Endodermal cell (in vitro differentiated cells): ENCODE data around the gene CHMP4B. TPM values are rescaled to one million over a fixed set of nuclear protein-coding genes. Genes with fewer than 3 reads are reported as not detected.
A peak's percentile ranks its signal among the peaks of the same experiment; 100 is the strongest.

ENCODE experiments used
- DNase-seq: peaks from one replicate; pipeline ENCODE4 v3.0.0-alpha.2; 2017
- H3K27ac ChIP-seq: 2 replicates; pipeline ENCODE4 v1.5.1; 2013; ENCODE audit warnings: mild to moderate bottlenecking, low read depth, low read length, moderate library complexity
- H3K27me3 ChIP-seq: 2 replicates; pipeline ENCODE4 v1.6.1; 2013; ENCODE audit warnings: mild to moderate bottlenecking, low read length, moderate library complexity; ENCODE audit not compliant: insufficient read depth, control insufficient read depth, poor library complexity, severe bottlenecking
- H3K36me3 ChIP-seq: 2 replicates; pipeline ENCODE4 v1.7.0; 2013; ENCODE audit warnings: mild to moderate bottlenecking, low read length, moderate library complexity; ENCODE audit not compliant: control insufficient read depth, insufficient read depth
- H3K4me1 ChIP-seq: one replicate; pipeline ENCODE4 v1.7.0; 2013; ENCODE audit warnings: low read length; ENCODE audit not compliant: control insufficient read depth, insufficient read depth
- H3K4me3 ChIP-seq: 2 replicates; pipeline ENCODE4 v1.5.1; 2013; ENCODE audit warnings: mild to moderate bottlenecking, low read length, moderate library complexity
- H3K9ac ChIP-seq: 2 replicates; pipeline ENCODE4 v1.6.1; 2013; ENCODE audit warnings: mild to moderate bottlenecking, low read length, moderate library complexity; ENCODE audit not compliant: poor library complexity, severe bottlenecking; ENCODE audit errors: extremely low read depth
- H3K9me3 ChIP-seq: 2 replicates; pipeline ENCODE4 v1.6.1; 2013; ENCODE audit warnings: mild to moderate bottlenecking, low read length, moderate library complexity; ENCODE audit not compliant: control insufficient read depth
- H3K27ac Mint-ChIP-seq: 2 replicates; pipeline ENCODE4 v1.8.0; 2020; ENCODE audit warnings: mixed read lengths
- H3K27me3 Mint-ChIP-seq: 2 replicates; pipeline ENCODE4 v1.8.0; 2021; ENCODE audit warnings: mild to moderate bottlenecking, mixed read lengths; ENCODE audit not compliant: insufficient read depth
- H3K36me3 Mint-ChIP-seq: 2 replicates; pipeline ENCODE4 v1.8.0; 2020; ENCODE audit warnings: low read depth, mixed read lengths
- H3K4me1 Mint-ChIP-seq: 2 replicates; pipeline ENCODE4 v1.8.0; 2020; ENCODE audit warnings: mixed read lengths
- H3K4me3 Mint-ChIP-seq: 2 replicates; pipeline ENCODE4 v1.8.0; 2020; ENCODE audit warnings: mild to moderate bottlenecking, moderate library complexity, mixed read lengths
- H3K9me3 Mint-ChIP-seq: 2 replicates; pipeline ENCODE4 v1.8.0; 2020; ENCODE audit warnings: mild to moderate bottlenecking, mixed read lengths
- WGBS, 2 experiments: methylation state at CpG; one replicate each; pipeline versions ENCODE4 v1.1.5 to v1.1.7; 2013; ENCODE audit warnings: missing lambda C conversion rate in 2 of 2, mixed read lengths in 1 of 2; ENCODE audit not compliant: insufficient coverage in 1 of 2, insufficient read length in 1 of 2; 5-methylcytosine and 5-hydroxymethylcytosine counted together
- total RNA-seq, 2 donors: library from RNA; stranded (reverse); fragmentation: NEBNext Ultra II Directional in 1 of 2; extraction: Animal tissue kit (Norgen Biotek cat#: 25700) in 1 of 2; gene quantifications; 2 replicates in 1 of 2; 3 replicates in 1 of 2; pipeline ENCODE4 v1.2.1, GENCODE V29; 2021
- TF ChIP-seq, protein P1 (sequence below): fragments of 200-600 bp; sonication (generic); conservative IDR thresholded peaks from 2 replicates; pipeline ENCODE4 v1.5.0; 2021; ENCODE audit warnings: antibody characterized with exemption, mild to moderate bottlenecking

CHMP4B gene
- total RNA-seq, 2 donors from 2014 or later: 81.5 to 116 TPM

- H3K4me1 ChIP-seq: no peaks in the 10 kb centered on the region
- peaks cover 9% of the 10 kb centered on the region for H3K27me3 ChIP-seq
- no peaks in the 10 kb centered on the region for H3K9me3 ChIP-seq
- DNase-seq: no peak
- no peak overlapping the region for H3K4me3 ChIP-seq
- Mint-ChIP-seq H3K9me3 (no peaks in the 10 kb centered on the region), H3K4me1 (no peaks in the 10 kb centered on the region), H3K36me3 (no peaks in the 10 kb centered on the region), H3K27me3 (peaks cover 17% of the 10 kb centered on the region), H3K4me3 (no peak overlapping the region), H3K27ac (no peak overlapping the region)
- no peak overlapping the region for H3K9ac ChIP-seq
- no peak overlapping the region for H3K27ac ChIP-seq
- no peaks in the 10 kb centered on the region for H3K36me3 ChIP-seq
- WGBS, 2 experiments: 83 to 100% methylated on average over 2 to 4 of the region's 4 CpGs
- TF ChIP-seq, protein P1, sequence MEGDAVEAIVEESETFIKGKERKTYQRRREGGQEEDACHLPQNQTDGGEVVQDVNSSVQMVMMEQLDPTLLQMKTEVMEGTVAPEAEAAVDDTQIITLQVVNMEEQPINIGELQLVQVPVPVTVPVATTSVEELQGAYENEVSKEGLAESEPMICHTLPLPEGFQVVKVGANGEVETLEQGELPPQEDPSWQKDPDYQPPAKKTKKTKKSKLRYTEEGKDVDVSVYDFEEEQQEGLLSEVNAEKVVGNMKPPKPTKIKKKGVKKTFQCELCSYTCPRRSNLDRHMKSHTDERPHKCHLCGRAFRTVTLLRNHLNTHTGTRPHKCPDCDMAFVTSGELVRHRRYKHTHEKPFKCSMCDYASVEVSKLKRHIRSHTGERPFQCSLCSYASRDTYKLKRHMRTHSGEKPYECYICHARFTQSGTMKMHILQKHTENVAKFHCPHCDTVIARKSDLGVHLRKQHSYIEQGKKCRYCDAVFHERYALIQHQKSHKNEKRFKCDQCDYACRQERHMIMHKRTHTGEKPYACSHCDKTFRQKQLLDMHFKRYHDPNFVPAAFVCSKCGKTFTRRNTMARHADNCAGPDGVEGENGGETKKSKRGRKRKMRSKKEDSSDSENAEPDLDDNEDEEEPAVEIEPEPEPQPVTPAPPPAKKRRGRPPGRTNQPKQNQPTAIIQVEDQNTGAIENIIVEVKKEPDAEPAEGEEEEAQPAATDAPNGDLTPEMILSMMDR: no peak
Measured at GRCh38 chr20:33896509-33896908, 85.4 kb downstream of the CHMP4B start.

- no peaks in the 10 kb centered on the region for H3K4me1 ChIP-seq
- no peaks in the 10 kb centered on the region for H3K9me3 Mint-ChIP-seq
- H3K27me3 Mint-ChIP-seq: peaks cover 16% of the 10 kb centered on the region
- no peak overlapping the region for H3K9ac ChIP-seq
- TF ChIP-seq, protein P1: peak; percentile 85
- H3K36me3 Mint-ChIP-seq: no peaks in the 10 kb centered on the region
- no peaks in the 10 kb centered on the region for H3K36me3 ChIP-seq
- H3K4me3 ChIP-seq: no peak overlapping the region
- no peak overlapping the region for H3K27ac ChIP-seq
- H3K9me3 ChIP-seq: no peaks in the 10 kb centered on the region
- H3K27me3 ChIP-seq: peaks cover 9% of the 10 kb centered on the region
- no peak overlapping the region for H3K4me3 Mint-ChIP-seq
- H3K27ac Mint-ChIP-seq: no peak overlapping the region
- peak; percentile 68 for DNase-seq
- WGBS, 2 experiments: 81 to 86% methylated on average over 8 of the region's 8 CpGs
- H3K4me1 Mint-ChIP-seq: no peaks in the 10 kb centered on the region
Measured at GRCh38 chr20:33897313-33897912, 86.3 kb downstream of the CHMP4B start.

DNA sequence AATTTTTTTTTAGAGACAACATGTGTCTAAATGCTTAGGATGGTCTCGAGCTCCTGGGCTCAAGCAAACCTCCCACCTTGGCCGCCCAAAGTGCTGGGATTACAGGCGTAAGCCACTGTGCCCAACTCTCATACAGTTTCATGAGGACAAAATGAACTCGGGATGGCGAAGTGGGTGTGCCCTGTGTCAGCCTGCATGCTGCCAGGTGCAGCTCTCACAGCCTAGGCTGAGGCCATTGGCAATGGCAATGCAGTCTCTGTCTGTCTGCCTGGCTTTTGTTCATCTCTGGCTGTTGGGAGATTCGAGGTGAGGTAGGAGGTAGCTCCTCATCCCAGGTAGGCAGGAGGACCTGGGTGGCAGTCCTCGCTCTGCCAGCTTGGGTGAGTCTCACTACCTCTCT lies 88.0 kb downstream of the CHMP4B start:
- Histone ChIP-seq H3K9ac (no peak overlapping the region), H3K4me1 (no peaks in the 10 kb centered on the region), H3K4me3 (no peak overlapping the region), H3K9me3 (no peaks in the 10 kb centered on the region), H3K27ac (no peak overlapping the region), H3K27me3 (peaks cover 9% of the 10 kb centered on the region), H3K36me3 (no peaks in the 10 kb centered on the region)
- H3K36me3 Mint-ChIP-seq: no peaks in the 10 kb centered on the region
- no peak for DNase-seq
- 83 to 88% methylated on average over 4 to 7 of the region's 7 CpGs for WGBS, 2 experiments
- no peak overlapping the region for H3K27ac Mint-ChIP-seq
- no peaks in the 10 kb centered on the region for H3K4me1 Mint-ChIP-seq
- H3K9me3 Mint-ChIP-seq: peaks cover 2% of the 10 kb centered on the region
- H3K4me3 Mint-ChIP-seq: no peak overlapping the region
- peaks cover 16% of the 10 kb centered on the region for H3K27me3 Mint-ChIP-seq
- TF ChIP-seq, protein P1: no peak
